Measurements from ENCODE around the gene GRIK4.
A peak's percentile ranks its signal among the peaks of the same experiment; 100 is the strongest.

Gene GRIK4

GRCh38 chr11:120713296-120713695, 201.7 kb downstream of the GRIK4 start:
- peaks cover 0 to under 1% of the 10 kb centered on the region in 2 donors for H3K9me3 Mint-ChIP-seq
- no peak for DNase-seq
- peaks cover 7 to 78% of the 10 kb centered on the region in 2 donors for H3K27me3 Mint-ChIP-seq
- no peak for ATAC-seq (replicated peaks)
- no peaks in the 10 kb centered on the region for H3K36me3 Mint-ChIP-seq (ENCODE audit: insufficient read depth)
- peaks cover 8 to 12% of the 10 kb centered on the region in 2 donors for H3K4me1 Mint-ChIP-seq (ENCODE audit: low read depth in 2 of 2)
- H3K4me3 Mint-ChIP-seq = no peak overlapping the region
- no peak overlapping the region for H3K27ac Mint-ChIP-seq

DNA sequence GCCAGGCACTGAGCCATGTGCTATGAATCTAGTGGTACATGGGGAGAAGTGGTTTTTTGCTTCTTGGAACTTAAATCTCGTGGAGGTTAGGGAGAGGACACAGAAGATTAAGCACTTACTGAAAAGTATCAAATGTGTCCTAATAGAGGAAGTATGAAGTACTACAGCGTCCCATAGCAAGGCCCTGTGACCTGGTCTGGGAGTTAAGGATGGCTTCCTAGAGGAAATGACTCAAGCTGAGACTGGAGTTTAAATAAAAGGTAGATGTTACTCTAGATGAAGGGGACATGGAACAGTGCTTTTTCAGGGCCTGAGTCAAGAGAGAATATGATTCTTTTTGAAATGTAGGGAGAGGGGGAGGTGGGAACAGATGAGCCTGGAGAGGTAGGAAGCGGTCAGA, 202.9 kb downstream of the GRIK4 start:
- peaks cover 8 to 12% of the 10 kb centered on the region in 2 donors for H3K4me1 Mint-ChIP-seq (ENCODE audit: low read depth in 2 of 2)
- peak overlapping the region; percentile 67 to 69 for H3K4me3 Mint-ChIP-seq
- no peak overlapping the region for H3K27ac Mint-ChIP-seq
- H3K9me3 Mint-ChIP-seq = no peaks in the 10 kb centered on the region
- no peaks in the 10 kb centered on the region for H3K36me3 Mint-ChIP-seq (ENCODE audit: insufficient read depth)
- H3K27me3 Mint-ChIP-seq = peaks cover 9 to 78% of the 10 kb centered on the region in 2 donors
- ATAC-seq (replicated peaks) (no peak), DNase-seq (no peak)

GRCh38 chr11:120715239-120715638, 203.7 kb downstream of the GRIK4 start:
- H3K27ac Mint-ChIP-seq = no peak overlapping the region
- no peaks in the 10 kb centered on the region for H3K36me3 Mint-ChIP-seq (ENCODE audit: insufficient read depth)
- H3K27me3 Mint-ChIP-seq = peaks cover 10 to 81% of the 10 kb centered on the region in 2 donors
- H3K4me3 Mint-ChIP-seq = peak overlapping the region; percentile 67 to 69
- peaks cover 8 to 12% of the 10 kb centered on the region in 2 donors for H3K4me1 Mint-ChIP-seq (ENCODE audit: low read depth in 2 of 2)
- ATAC-seq (replicated peaks) (no peak), DNase-seq (no peak)
- no peaks in the 10 kb centered on the region for H3K9me3 Mint-ChIP-seq

DNA sequence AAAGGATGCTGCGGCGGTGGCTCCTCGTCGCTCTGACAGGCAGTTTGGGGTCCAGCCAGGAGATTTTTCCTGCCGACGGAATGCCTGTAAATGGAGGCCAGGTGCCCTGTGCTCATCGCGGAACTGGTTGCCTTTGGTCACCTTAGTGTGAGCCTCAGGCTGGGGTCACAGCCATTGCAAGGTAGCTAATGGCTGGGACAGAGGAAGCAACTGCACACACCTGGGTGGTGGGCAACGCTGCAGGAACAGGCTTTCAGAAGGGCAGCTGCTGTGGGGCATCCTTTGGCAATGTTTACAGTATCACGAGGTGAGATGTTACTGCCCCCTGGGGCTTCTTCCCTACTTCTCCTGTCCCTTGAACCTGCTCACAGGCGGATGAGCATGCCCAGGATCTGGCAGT, 205.5 kb downstream of the GRIK4 start:
- no peaks in the 10 kb centered on the region for H3K9me3 Mint-ChIP-seq
- no peak for DNase-seq
- no peaks in the 10 kb centered on the region for H3K36me3 Mint-ChIP-seq (ENCODE audit: insufficient read depth)
- H3K4me3 Mint-ChIP-seq = no peak overlapping the region
- H3K27me3 Mint-ChIP-seq = peaks cover 26 to 89% of the 10 kb centered on the region in 2 donors
- no peak for ATAC-seq (replicated peaks)
- H3K27ac Mint-ChIP-seq = no peak overlapping the region
- H3K4me1 Mint-ChIP-seq (ENCODE audit: low read depth in 2 of 2) = peaks cover 8 to 12% of the 10 kb centered on the region in 2 donors

DNA sequence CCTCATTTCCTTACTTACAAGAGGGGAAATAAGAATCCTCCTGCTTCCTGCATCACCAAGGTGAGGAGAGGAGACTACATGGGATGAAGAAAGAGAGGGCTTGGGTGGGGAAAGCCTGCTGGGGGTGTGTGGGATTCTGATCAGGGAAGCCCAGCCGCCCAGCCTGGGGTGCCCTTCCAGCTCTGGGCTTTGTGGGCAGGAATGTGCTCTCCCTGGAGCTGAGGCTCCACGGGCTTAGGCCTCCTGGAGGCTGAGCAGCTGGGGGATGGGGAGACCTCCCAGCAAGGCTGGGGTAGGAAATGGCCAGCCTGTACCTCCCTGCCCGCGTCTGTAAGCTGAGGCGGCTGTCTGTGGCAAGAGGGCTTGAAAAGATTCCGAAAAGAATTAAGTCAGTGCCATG, 206.1 kb downstream of the GRIK4 start:
- DNase-seq (no peak), ATAC-seq (replicated peaks) (no peak)
- Mint-ChIP-seq H3K9me3 (no peaks in the 10 kb centered on the region), H3K4me1 (ENCODE audit: low read depth in 2 of 2) (peaks cover 8 to 12% of the 10 kb centered on the region in 2 donors), H3K27me3 (peaks cover 26 to 84% of the 10 kb centered on the region in 2 donors), H3K27ac (no peak overlapping the region), H3K36me3 (ENCODE audit: insufficient read depth) (no peaks in the 10 kb centered on the region), H3K4me3 (no peak overlapping the region)

GRCh38 chr11:120718171-120718570, 206.6 kb downstream of the GRIK4 start:
- Mint-ChIP-seq H3K4me3 (no peak overlapping the region), H3K9me3 (no peaks in the 10 kb centered on the region), H3K4me1 (ENCODE audit: low read depth in 2 of 2) (peaks cover 8 to 12% of the 10 kb centered on the region in 2 donors), H3K27me3 (peaks cover 25 to 84% of the 10 kb centered on the region in 2 donors), H3K36me3 (ENCODE audit: insufficient read depth) (no peaks in the 10 kb centered on the region), H3K27ac (no peak overlapping the region)
- no peak for ATAC-seq (replicated peaks)
- DNase-seq = no peak

DNA sequence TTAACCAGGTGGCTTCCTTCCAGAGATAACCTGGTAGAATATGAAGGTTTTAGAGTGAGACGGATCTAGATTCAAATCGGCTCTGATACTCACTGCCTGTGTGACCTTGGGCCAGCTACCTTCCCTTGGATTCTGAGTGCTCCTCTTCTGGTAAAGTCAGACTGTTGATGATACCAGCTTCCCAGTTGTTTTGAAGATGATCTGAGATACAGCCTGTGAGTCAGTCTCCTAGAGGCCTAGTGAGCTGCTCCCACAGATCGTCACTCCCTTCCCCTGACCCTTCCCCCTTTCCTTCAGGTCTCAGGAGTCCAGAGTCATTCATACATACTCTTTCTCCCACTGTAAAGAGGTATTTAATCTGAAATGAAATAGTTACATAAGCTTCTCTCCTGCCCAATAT, 207.8 kb downstream of the GRIK4 start:
- Mint-ChIP-seq H3K4me3 (no peak overlapping the region), H3K4me1 (ENCODE audit: low read depth in 2 of 2) (peaks cover 8 to 12% of the 10 kb centered on the region in 2 donors), H3K9me3 (no peaks in the 10 kb centered on the region), H3K36me3 (ENCODE audit: insufficient read depth) (no peaks in the 10 kb centered on the region), H3K27me3 (peaks cover 22 to 84% of the 10 kb centered on the region in 2 donors), H3K27ac (no peak overlapping the region)
- DNase-seq (no peak), ATAC-seq (replicated peaks) (no peak)

GRCh38 chr11:120720760-120721159, 209.2 kb downstream of the GRIK4 start:
- Mint-ChIP-seq H3K27me3 (peaks cover 22 to 70% of the 10 kb centered on the region in 2 donors), H3K4me1 (ENCODE audit: low read depth in 2 of 2) (peaks cover 0 to under 1% of the 10 kb centered on the region in 2 donors), H3K27ac (no peak overlapping the region), H3K9me3 (no peaks in the 10 kb centered on the region), H3K4me3 (no peak overlapping the region), H3K36me3 (ENCODE audit: insufficient read depth) (no peaks in the 10 kb centered on the region)
- no peak for ATAC-seq (replicated peaks)
- DNase-seq = no peak

DNA sequence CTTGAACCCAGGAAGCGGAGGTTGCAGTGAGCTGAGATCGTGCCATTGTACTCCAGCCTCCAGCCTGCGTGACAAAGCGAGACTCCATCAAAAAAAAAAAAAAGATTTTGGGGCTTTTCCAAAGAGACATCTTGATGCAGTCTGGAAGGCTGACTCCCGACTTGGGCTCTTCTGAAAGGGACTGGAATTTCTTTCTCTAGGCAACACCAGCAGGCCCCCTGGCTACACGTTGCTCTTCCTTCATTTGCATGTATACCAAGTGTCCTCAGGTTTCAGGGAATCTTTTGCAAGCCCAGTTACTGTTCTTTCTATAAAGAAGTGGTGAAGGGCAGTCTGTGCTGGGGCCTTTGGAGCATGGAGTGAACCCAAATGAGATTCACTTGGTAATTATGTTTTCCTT, 211.0 kb downstream of the GRIK4 start:
- Mint-ChIP-seq H3K27me3 (peaks cover 22 to 63% of the 10 kb centered on the region in 2 donors), H3K9me3 (no peaks in the 10 kb centered on the region), H3K36me3 (ENCODE audit: insufficient read depth) (no peaks in the 10 kb centered on the region), H3K4me3 (no peak overlapping the region), H3K4me1 (ENCODE audit: low read depth in 2 of 2) (no peaks in the 10 kb centered on the region), H3K27ac (no peak overlapping the region)
- ATAC-seq (replicated peaks) = no peak
- DNase-seq = no peak

GRCh38 chr11:120723751-120724150, 212.2 kb downstream of the GRIK4 start:
- H3K4me1 Mint-ChIP-seq (ENCODE audit: low read depth in 2 of 2) = no peaks in the 10 kb centered on the region
- no peak overlapping the region for H3K4me3 Mint-ChIP-seq
- ATAC-seq (replicated peaks) = no peak
- no peak overlapping the region for H3K27ac Mint-ChIP-seq
- H3K9me3 Mint-ChIP-seq = no peaks in the 10 kb centered on the region
- H3K36me3 Mint-ChIP-seq (ENCODE audit: insufficient read depth) = no peaks in the 10 kb centered on the region
- H3K27me3 Mint-ChIP-seq = peaks cover 17 to 50% of the 10 kb centered on the region in 2 donors
- DNase-seq = no peak

GRCh38 chr11:120727752-120728151, 216.2 kb downstream of the GRIK4 start:
- H3K9me3 Mint-ChIP-seq = no peaks in the 10 kb centered on the region
- no peaks in the 10 kb centered on the region for H3K4me1 Mint-ChIP-seq (ENCODE audit: low read depth in 2 of 2)
- DNase-seq = no peak
- peaks cover 12 to 21% of the 10 kb centered on the region in 2 donors for H3K27me3 Mint-ChIP-seq
- ATAC-seq (replicated peaks) = no peak
- no peaks in the 10 kb centered on the region for H3K36me3 Mint-ChIP-seq (ENCODE audit: insufficient read depth)
- no peak overlapping the region for H3K27ac Mint-ChIP-seq
- H3K4me3 Mint-ChIP-seq = no peak overlapping the region

GRCh38 chr11:120735035-120735434, 223.5 kb downstream of the GRIK4 start:
- no peak overlapping the region for H3K4me3 Mint-ChIP-seq
- H3K4me1 Mint-ChIP-seq (ENCODE audit: low read depth in 2 of 2) = no peaks in the 10 kb centered on the region
- H3K27ac Mint-ChIP-seq = no peak overlapping the region
- H3K36me3 Mint-ChIP-seq (ENCODE audit: insufficient read depth) = no peaks in the 10 kb centered on the region
- ATAC-seq (replicated peaks) = no peak
- no peaks in the 10 kb centered on the region for H3K9me3 Mint-ChIP-seq
- DNase-seq = no peak
- H3K27me3 Mint-ChIP-seq = peaks cover 20 to 31% of the 10 kb centered on the region in 2 donors

- no peaks in the 10 kb centered on the region for H3K9me3 Mint-ChIP-seq
- DNase-seq = no peak
- no peak for ATAC-seq (replicated peaks)
- H3K36me3 Mint-ChIP-seq (ENCODE audit: insufficient read depth) = no peaks in the 10 kb centered on the region
- H3K27me3 Mint-ChIP-seq = peaks cover 15 to 26% of the 10 kb centered on the region in 2 donors
- H3K4me3 Mint-ChIP-seq = no peak overlapping the region
- no peak overlapping the region for H3K27ac Mint-ChIP-seq
- no peaks in the 10 kb centered on the region for H3K4me1 Mint-ChIP-seq (ENCODE audit: low read depth in 2 of 2)
Observed at GRCh38 chr11:120738516-120739046, 227.0 kb downstream of the GRIK4 start.

- Mint-ChIP-seq H3K4me1 (ENCODE audit: low read depth in 2 of 2) (no peaks in the 10 kb centered on the region), H3K27ac (no peak overlapping the region), H3K36me3 (ENCODE audit: insufficient read depth) (no peaks in the 10 kb centered on the region), H3K9me3 (no peaks in the 10 kb centered on the region), H3K27me3 (peaks cover 16 to 32% of the 10 kb centered on the region in 2 donors), H3K4me3 (no peak overlapping the region)
- no peak for DNase-seq
- ATAC-seq (replicated peaks) = no peak
Observed at GRCh38 chr11:120739780-120740179, 228.2 kb downstream of the GRIK4 start.
